ENCODE measurements around the gene AMMECR1L. TPM values are rescaled to one million over a fixed set of nuclear protein-coding genes. Genes with fewer than 3 reads are reported as not detected.
"Not testable (repeated sequence)": the region's sequence is repeated elsewhere in the genome, so short reads cannot be mapped to it uniquely, and the experiment has no call there.

The AMMECR1L gene
- total RNA-seq, 1 experiment from 2014 or later = 29.3 TPM

GRCh38 chr2:127834951-127835350 is 50.8 kb downstream of the AMMECR1L start:
- H3K27me3 ChIP-seq (replicated peaks; ENCODE audit: control insufficient read depth, insufficient read depth, low read length) = no peaks in the 10 kb centered on the region
- Mint-ChIP-seq H3K36me3 (ENCODE audit: insufficient read depth, unreplicated experiment) (no peaks in the 10 kb centered on the region), H3K4me3 (ENCODE audit: unreplicated experiment) (no peak overlapping the region), H3K27me3 (ENCODE audit: insufficient read depth, unreplicated experiment) (no peaks in the 10 kb centered on the region), H3K4me1 (ENCODE audit: low read depth, unreplicated experiment) (no peaks in the 10 kb centered on the region), H3K27ac (ENCODE audit: unreplicated experiment) (no peak overlapping the region), H3K9me3 (ENCODE audit: unreplicated experiment) (no peaks in the 10 kb centered on the region)
- no peaks in the 10 kb centered on the region for H3K4me1 ChIP-seq
- BruUV-seq (replicated peaks) = no TSS peak
- H3K36me3 ChIP-seq (ENCODE audit: control insufficient read depth, insufficient read depth, low read length) = no peaks in the 10 kb centered on the region
- CTCF ChIA-PET = no interaction called here
- no peak for DNase-seq
- H3K9me3 ChIP-seq = no peaks in the 10 kb centered on the region
- TF ChIP-seq CTCF (IDR thresholded peaks at IDR 0.05; ENCODE audit: insufficient read depth in 1 of 2, low read depth in 1 of 2, low read length in 1 of 2, severe bottlenecking in 1 of 2, unreplicated experiment in 1 of 2) = no peak
- POLR2A ChIA-PET = no interaction called here
- no peak overlapping the region for H3K4me3 ChIP-seq (ENCODE audit: low read depth, low read length)
- intact Hi-C loops (cut with micrococcal nuclease; ENCODE audit: unreplicated experiment) = no loop called here

- BruUV-seq (replicated peaks) = no TSS peak
- POLR2A ChIA-PET = no interaction called here
Measured at GRCh38 chr2:127829845-127830246, 55.9 kb downstream of the AMMECR1L start.

GRCh38 chr2:127826708-127827107 is 59.0 kb downstream of the AMMECR1L start:
- H3K4me3 ChIP-seq (ENCODE audit: low read depth, low read length); H3K27me3 Mint-ChIP-seq (ENCODE audit: insufficient read depth, unreplicated experiment); H3K27me3 ChIP-seq (replicated peaks; ENCODE audit: control insufficient read depth, insufficient read depth, low read length); DNase-seq; H3K36me3 Mint-ChIP-seq (ENCODE audit: insufficient read depth, unreplicated experiment); H3K27ac Mint-ChIP-seq (ENCODE audit: unreplicated experiment); H3K36me3 ChIP-seq (ENCODE audit: control insufficient read depth, insufficient read depth, low read length); intact Hi-C loops (cut with micrococcal nuclease; ENCODE audit: unreplicated experiment); BruUV-seq (replicated peaks); CTCF ChIA-PET; H3K4me1 ChIP-seq; H3K4me1 Mint-ChIP-seq (ENCODE audit: low read depth, unreplicated experiment); H3K4me3 Mint-ChIP-seq (ENCODE audit: unreplicated experiment): not testable (repeated sequence)
- H3K9me3 Mint-ChIP-seq (ENCODE audit: unreplicated experiment) = peaks cover 21% of the 10 kb centered on the region
- peaks cover 10% of the 10 kb centered on the region for H3K9me3 ChIP-seq
- POLR2A ChIA-PET = interaction anchor here (0.7 kb wide), 1 partner anchor 132 kb away, joined by 3 read pairs; no protein-coding TSS in a partner anchor

More at GRCh38 chr2:127829845-127830246, 55.9 kb downstream of the AMMECR1L start:
- peaks cover 10% of the 10 kb centered on the region for H3K9me3 ChIP-seq
- H3K4me1 Mint-ChIP-seq (ENCODE audit: low read depth, unreplicated experiment) = no peaks in the 10 kb centered on the region
- H3K4me1 ChIP-seq = no peaks in the 10 kb centered on the region
- H3K27me3 Mint-ChIP-seq (ENCODE audit: insufficient read depth, unreplicated experiment) = no peaks in the 10 kb centered on the region
- CTCF ChIA-PET = no interaction called here
- H3K9me3 Mint-ChIP-seq (ENCODE audit: unreplicated experiment) = peaks cover 21% of the 10 kb centered on the region
- no peak for DNase-seq
- H3K4me3 Mint-ChIP-seq (ENCODE audit: unreplicated experiment) = no peak overlapping the region
- H3K27ac Mint-ChIP-seq (ENCODE audit: unreplicated experiment) = no peak overlapping the region
- intact Hi-C loops (cut with micrococcal nuclease; ENCODE audit: unreplicated experiment) = no loop called here
- no peak for TF ChIP-seq CTCF (IDR thresholded peaks at IDR 0.05; ENCODE audit: insufficient read depth in 1 of 2, low read depth in 1 of 2, low read length in 1 of 2, severe bottlenecking in 1 of 2, unreplicated experiment in 1 of 2)
- H3K4me3 ChIP-seq (ENCODE audit: low read depth, low read length) = no peak overlapping the region
- H3K27me3 ChIP-seq (replicated peaks; ENCODE audit: control insufficient read depth, insufficient read depth, low read length) = no peaks in the 10 kb centered on the region
- H3K36me3 ChIP-seq (ENCODE audit: control insufficient read depth, insufficient read depth, low read length) = no peaks in the 10 kb centered on the region
- no peaks in the 10 kb centered on the region for H3K36me3 Mint-ChIP-seq (ENCODE audit: insufficient read depth, unreplicated experiment)

GRCh38 chr2:127826047-127826446 is 59.7 kb downstream of the AMMECR1L start:
- Histone ChIP-seq H3K9me3 (peaks cover 15% of the 10 kb centered on the region), H3K27me3 (replicated peaks; ENCODE audit: control insufficient read depth, insufficient read depth, low read length) (no peaks in the 10 kb centered on the region), H3K4me1 (no peaks in the 10 kb centered on the region), H3K36me3 (ENCODE audit: control insufficient read depth, insufficient read depth, low read length) (no peaks in the 10 kb centered on the region), H3K4me3 (ENCODE audit: low read depth, low read length) (no peak overlapping the region)
- Mint-ChIP-seq H3K36me3 (ENCODE audit: insufficient read depth, unreplicated experiment) (no peaks in the 10 kb centered on the region), H3K4me1 (ENCODE audit: low read depth, unreplicated experiment) (no peaks in the 10 kb centered on the region), H3K9me3 (ENCODE audit: unreplicated experiment) (peaks cover 23% of the 10 kb centered on the region), H3K4me3 (ENCODE audit: unreplicated experiment) (no peak overlapping the region), H3K27me3 (ENCODE audit: insufficient read depth, unreplicated experiment) (no peaks in the 10 kb centered on the region), H3K27ac (ENCODE audit: unreplicated experiment) (no peak overlapping the region)
- no peak for DNase-seq
- no TSS peak for BruUV-seq (replicated peaks)
- intact Hi-C loops (cut with micrococcal nuclease; ENCODE audit: unreplicated experiment) = no loop called here
- no peak for TF ChIP-seq CTCF (IDR thresholded peaks at IDR 0.05; ENCODE audit: insufficient read depth in 1 of 2, low read depth in 1 of 2, low read length in 1 of 2, severe bottlenecking in 1 of 2, unreplicated experiment in 1 of 2)
- ChIA-PET POLR2A (no interaction called here), CTCF (no interaction called here)
